GM12874 (cell line): ENCODE measurements around the gene C5AR1.
A peak's percentile ranks its signal among the peaks of the same experiment; 100 is the strongest.

ENCODE experiments used
- TF ChIP-seq, protein P1 (sequence below): IDR thresholded peaks from 2 replicates; pipeline ENCODE4 v1.5.1; 2011; ENCODE audit warnings: low read depth, mild to moderate bottlenecking, control low read depth, low read length, moderate library complexity; ENCODE audit not compliant: insufficient read depth

The C5AR1 gene

DNA sequence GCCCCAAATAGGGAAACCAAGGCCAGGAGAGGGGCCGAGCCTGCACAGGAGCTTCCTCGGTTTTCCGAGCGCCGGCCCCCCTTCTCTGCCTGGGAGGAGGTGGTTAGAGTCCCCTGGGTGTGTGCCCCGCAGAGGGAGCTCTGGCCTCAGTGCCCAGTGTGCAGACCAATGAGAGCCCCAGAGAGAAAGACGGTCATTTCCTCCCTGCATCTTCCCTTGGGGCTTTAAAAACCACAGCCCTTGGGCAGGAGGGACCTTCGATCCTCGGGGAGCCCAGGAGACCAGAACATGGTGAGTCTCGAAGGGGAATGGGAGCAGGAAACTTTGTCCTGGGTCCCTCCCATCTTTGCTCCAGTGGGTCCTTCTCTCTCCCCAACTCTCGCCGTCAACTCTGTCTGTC is at the start of gene C5AR1:
TSS of gene C5AR1 (plus strand) at position 254 of the 400 bp plus-strand sequence. CDS start at position 289, 35 bp downstream.
- TF ChIP-seq, protein P1, sequence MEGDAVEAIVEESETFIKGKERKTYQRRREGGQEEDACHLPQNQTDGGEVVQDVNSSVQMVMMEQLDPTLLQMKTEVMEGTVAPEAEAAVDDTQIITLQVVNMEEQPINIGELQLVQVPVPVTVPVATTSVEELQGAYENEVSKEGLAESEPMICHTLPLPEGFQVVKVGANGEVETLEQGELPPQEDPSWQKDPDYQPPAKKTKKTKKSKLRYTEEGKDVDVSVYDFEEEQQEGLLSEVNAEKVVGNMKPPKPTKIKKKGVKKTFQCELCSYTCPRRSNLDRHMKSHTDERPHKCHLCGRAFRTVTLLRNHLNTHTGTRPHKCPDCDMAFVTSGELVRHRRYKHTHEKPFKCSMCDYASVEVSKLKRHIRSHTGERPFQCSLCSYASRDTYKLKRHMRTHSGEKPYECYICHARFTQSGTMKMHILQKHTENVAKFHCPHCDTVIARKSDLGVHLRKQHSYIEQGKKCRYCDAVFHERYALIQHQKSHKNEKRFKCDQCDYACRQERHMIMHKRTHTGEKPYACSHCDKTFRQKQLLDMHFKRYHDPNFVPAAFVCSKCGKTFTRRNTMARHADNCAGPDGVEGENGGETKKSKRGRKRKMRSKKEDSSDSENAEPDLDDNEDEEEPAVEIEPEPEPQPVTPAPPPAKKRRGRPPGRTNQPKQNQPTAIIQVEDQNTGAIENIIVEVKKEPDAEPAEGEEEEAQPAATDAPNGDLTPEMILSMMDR: 0 out of 2 replicates have a peak, but pooled peaks have one; percentile 11

DNA sequence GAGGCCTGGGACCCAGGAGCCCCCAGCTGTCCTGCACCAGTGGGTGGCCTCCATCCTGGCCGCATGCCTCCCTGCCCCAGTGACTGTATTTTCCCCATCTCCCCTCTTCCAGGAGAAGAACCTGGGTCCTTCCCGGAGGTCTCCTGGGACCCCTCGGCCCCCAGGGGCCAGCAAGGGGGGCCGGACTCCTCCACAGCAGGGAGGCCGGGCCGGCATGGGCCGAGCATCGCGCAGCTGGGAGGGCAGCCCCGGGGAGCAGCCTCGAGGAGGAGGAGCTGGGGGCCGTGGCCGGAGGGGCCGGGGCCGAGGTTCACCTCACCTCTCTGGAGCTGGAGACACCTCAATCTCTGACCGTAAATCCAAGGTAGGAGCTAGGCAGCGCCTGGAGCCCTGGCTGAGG is 49.2 kb upstream of the C5AR1 start:
- TF ChIP-seq, protein P1: no peak

DNA sequence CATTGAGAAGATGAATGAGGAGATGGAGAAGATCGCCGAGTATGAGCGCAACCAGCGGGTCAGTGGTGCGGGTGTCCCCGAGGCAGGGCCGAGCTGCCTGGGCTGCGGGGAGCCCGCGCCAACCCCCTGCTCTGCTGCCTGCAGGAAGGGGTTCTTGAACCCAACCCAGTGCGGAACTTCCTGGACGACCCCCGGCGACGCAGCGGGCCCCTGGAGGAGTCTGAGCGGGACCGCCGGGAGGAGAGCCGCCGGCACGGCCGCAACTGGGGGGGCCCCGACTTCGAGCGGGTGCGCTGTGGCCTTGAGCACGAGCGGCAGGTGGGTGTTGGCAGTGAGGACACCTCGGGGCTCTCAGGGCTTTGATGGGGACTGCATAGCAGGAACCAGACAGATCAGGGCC is 45.0 kb upstream of the C5AR1 start:
- TF ChIP-seq, protein P1: no peak

DNA sequence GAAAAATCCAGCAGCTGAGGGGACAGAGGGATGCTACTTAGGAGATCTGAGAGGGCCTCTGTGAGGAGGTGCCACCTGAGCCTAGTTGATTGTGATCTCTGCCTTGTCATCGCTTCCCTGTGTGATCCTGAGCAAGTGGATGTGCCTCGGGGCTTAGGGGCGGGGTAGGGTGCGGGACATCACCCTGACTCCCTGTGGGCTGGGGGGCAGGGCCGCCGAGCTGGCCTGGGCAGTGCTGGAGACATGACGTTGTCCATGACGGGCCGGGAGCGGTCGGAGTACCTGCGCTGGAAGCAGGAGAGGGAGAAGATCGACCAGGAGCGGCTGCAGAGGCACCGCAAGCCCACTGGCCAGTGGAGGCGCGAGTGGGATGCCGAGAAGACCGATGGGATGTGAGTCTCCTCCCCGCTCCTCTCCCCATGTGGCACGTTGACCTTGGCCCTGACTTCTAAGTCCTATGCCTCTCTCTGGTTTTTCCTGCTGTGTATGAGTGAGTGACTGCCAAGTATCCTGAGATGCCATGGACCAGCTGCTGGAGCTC is 43.2 kb upstream of the C5AR1 start:
- TF ChIP-seq, protein P1: no peak

DNA sequence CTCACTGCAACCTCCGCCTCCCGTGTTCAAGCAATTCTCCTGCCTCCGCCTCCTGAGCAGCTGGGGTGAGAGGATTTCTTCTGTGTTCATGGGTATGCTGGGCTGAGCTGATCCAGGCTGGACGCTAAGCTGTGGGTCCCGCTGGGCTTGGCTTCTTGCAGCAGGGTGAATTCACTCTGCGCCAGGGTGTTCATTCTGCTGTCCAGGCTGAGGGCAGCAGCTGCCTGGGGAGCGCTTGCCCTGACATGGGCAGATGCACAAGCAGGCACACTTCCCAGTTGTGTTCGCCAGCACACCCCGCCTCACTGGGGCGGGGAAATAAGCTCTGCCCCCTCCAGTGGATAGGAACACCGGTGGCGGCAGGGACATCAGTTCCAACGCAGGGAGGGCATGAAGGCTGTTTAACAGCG is 42.3 kb upstream of the C5AR1 start:
- TF ChIP-seq, protein P1: no peak

DNA sequence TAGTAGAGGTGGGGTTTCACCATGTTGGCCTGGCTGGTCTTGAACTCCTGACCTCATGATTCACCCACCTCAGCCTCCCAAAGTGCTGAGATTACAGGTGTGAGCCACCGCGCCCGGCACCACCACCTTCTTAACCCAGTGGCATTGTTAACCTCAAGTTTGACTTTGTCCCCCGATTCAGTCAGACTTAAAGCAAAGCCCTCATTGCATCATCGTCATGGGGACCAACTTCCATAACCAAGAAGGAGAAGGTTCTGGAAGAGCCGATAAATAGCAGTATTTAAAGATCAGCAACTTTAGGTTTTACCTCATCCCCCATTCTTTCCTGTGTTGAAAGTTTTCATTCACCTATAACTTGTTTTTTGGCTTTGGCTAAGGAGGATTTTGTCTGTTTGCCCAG is 41.6 kb upstream of the C5AR1 start:
- TF ChIP-seq, protein P1: no peak

DNA sequence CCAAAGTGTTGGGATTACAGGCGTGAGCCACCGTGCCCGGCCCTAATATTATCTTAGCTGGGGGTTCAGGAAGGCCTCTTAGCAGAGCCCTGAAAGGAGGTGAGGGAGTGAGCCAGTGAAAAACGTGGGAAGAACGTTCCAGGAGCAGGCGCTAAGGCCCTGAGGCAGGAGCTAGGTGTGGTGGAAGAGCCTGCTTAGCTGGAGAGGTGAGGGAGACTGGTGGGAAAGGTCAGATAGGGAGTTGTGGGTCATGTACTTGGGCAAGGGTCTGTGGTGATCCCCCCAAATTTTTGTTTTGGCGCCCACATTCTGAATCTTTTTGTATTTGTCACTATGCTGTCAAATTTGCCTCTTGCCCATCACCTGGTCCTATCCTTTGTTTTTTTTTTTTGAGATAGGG is 40.1 kb upstream of the C5AR1 start:
- TF ChIP-seq, protein P1: no peak
